Mesodermal cell (in vitro differentiated cells): ENCODE results near the gene NKTR.

ENCODE experiments used
- H3K27ac ChIP-seq: 2 replicates; pipeline ENCODE4 v1.7.0; 2013; ENCODE audit warnings: mild to moderate bottlenecking, low read depth, low read length, moderate library complexity; ENCODE audit not compliant: severe bottlenecking
- H3K36me3 ChIP-seq: 2 replicates; pipeline ENCODE4 v1.7.1; 2013; ENCODE audit warnings: mild to moderate bottlenecking, low read length, moderate library complexity; ENCODE audit not compliant: control insufficient read depth, insufficient read depth
- H3K4me1 ChIP-seq: one replicate; pipeline ENCODE4 v1.7.1; 2013; ENCODE audit warnings: mild to moderate bottlenecking, low read length; ENCODE audit not compliant: insufficient read depth, control insufficient read depth, poor library complexity, severe bottlenecking
- H3K4me3 ChIP-seq: 2 replicates; pipeline ENCODE4 v1.7.0; 2013; ENCODE audit warnings: low read length, control low read depth, mild to moderate bottlenecking; ENCODE audit not compliant: insufficient read depth, poor library complexity, severe bottlenecking; ENCODE audit errors: extremely low read depth
- H3K9me3 ChIP-seq: 2 replicates; pipeline ENCODE4 v1.7.1; 2013; ENCODE audit warnings: mild to moderate bottlenecking, low read length, moderate library complexity; ENCODE audit not compliant: control insufficient read depth
- WGBS, 2 experiments: methylation state at CpG; one replicate each; pipeline ENCODE4 v1.1.5; 2013; ENCODE audit warnings: missing lambda C conversion rate in 2 of 2; ENCODE audit not compliant: insufficient coverage in 2 of 2; 5-methylcytosine and 5-hydroxymethylcytosine counted together

The NKTR gene

DNA sequence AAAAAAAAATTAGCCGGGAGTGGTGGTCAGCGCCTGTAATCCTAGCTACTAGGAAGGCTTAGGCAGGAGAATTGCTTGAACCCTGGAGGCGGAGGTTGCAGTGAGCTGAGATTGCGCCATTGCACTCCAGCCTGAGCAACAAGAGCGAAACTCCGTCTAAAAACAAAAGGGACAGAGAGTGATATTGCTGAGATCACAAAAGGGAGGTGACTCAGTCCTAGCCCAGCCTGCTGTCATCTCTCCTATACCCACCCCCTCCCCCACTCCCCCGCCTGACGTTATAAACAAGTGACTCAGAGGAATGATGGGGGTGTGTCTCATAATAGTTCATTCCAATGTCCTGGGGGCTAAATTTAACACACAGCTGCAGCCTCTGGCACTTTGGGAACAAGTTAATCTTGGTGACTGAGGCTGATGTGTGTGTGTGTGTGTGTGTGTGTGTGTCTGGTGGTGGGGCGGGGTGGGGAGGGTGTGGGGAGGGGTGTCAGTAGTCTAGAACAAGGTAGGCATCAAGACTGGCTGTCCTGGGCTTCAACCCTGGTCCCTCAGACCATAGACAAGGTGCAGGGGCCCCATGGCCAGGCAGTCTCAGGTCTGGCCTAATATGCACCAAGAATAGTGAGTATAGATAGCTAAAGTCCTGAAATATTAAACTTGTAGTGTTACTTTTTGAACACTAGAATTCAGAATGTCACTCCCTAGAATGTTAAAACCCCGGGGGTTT lies 83.6 kb downstream of the NKTR start:
- Histone ChIP-seq H3K36me3 (no peaks in the 10 kb centered on the region), H3K9me3 (no peaks in the 10 kb centered on the region), H3K27ac (peak overlapping the region; percentile 29), H3K4me1 (peaks cover 13% of the 10 kb centered on the region), H3K4me3 (no peak overlapping the region)
- WGBS, 2 experiments: 95 to 100% methylated on average over 1 to 3 of the region's 10 CpGs

- Histone ChIP-seq H3K4me3 (no peak overlapping the region), H3K27ac (peak overlapping the region; percentile 29)
- WGBS, 2 experiments: 89 to 91% methylated on average over 6 of the region's 7 CpGs
Observed at GRCh38 chr3:42684632-42685362, 84.3 kb downstream of the NKTR start.

DNA sequence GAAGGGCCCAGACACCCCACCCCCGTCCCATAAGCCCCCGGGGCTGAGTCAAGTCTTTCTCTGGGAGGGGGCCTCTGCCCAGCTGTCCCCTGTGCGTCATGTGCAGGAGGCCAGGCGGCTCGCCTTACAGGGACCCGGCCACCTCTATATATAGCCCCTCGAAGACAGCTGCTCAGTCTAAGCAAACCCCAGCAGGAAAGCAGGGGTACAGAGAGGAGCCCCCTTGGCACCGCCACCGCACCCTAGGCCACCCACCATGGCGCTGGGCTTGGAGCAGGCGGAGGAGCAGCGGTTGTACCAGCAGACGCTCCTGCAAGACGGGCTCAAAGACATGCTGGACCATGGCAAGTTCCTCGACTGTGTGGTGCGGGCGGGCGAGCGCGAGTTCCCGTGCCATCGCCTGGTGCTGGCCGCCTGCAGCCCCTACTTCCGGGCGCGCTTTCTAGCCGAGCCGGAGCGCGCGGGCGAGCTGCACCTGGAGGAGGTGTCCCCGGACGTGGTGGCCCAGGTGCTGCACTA lies 84.9 kb downstream of the NKTR start, which contains the start of gene KLHL40:
Gene KLHL40 (plus strand): TSS at position 175 of the 519 bp plus-strand sequence. CDS start 82 bp downstream, at position 257.
- Histone ChIP-seq H3K27ac (peak within 1 kb of the TSS; percentile 29), H3K4me3 (no peak within 1 kb of the TSS), H3K9me3 (no peaks in the 10 kb centered on the region), H3K4me1 (peaks cover 13% of the 10 kb centered on the region), H3K36me3 (no peaks in the 10 kb centered on the region)
- 91 to 92% methylated on average over 30 to 34 of the region's 34 CpGs for WGBS, 2 experiments

More at GRCh38 chr3:42684632-42685362, 84.3 kb downstream of the NKTR start:
- Histone ChIP-seq H3K4me1 (peaks cover 13% of the 10 kb centered on the region), H3K36me3 (no peaks in the 10 kb centered on the region), H3K9me3 (no peaks in the 10 kb centered on the region)

DNA sequence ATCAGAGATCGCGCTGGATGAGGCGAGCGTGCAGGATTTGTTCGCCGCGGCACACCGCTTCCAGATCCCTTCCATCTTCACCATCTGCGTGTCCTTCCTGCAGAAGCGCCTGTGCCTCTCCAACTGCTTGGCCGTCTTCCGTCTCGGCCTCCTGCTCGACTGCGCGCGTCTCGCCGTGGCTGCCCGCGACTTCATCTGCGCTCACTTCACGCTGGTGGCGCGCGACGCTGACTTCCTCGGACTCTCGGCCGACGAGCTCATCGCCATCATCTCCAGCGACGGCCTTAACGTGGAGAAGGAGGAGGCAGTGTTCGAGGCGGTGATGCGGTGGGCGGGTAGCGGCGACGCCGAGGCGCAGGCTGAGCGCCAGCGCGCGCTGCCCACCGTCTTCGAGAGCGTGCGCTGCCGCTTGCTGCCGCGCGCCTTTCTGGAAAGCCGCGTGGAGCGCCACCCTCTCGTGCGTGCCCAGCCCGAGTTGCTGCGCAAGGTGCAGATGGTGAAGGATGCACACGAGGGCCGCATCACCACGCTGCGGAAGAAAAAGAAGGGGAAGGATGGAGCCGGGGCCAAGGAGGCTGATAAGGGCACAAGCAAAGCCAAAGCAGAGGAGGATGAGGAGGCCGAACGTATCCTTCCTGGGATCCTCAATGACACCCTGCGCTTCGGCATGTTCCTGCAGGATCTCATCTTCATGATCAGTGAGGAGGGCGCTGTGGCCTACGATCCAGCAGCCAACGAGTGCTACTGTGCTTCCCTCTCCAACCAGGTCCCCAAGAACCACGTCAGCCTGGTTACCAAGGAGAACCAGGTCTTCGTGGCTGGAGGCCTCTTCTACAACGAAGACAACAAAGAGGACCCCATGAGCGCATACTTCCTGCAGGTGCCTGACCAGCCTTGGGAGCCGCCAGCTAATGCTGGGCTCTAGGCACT lies 85.7 kb downstream of the NKTR start:
- no peaks in the 10 kb centered on the region for H3K9me3 ChIP-seq
- H3K36me3 ChIP-seq: no peaks in the 10 kb centered on the region
- peaks cover 13% of the 10 kb centered on the region for H3K4me1 ChIP-seq
- H3K4me3 ChIP-seq: no peak overlapping the region
- no peak overlapping the region for H3K27ac ChIP-seq
- WGBS, 2 experiments: 82 to 90% methylated on average over 78 to 79 of the region's 80 CpGs

GRCh38 chr3:42686832-42687650 lies 86.6 kb downstream of the NKTR start:
- H3K4me3 ChIP-seq: no peak overlapping the region
- peaks cover 13% of the 10 kb centered on the region for H3K4me1 ChIP-seq
- 91 to 92% methylated on average over 7 of the region's 7 CpGs for WGBS, 2 experiments
- H3K36me3 ChIP-seq: no peaks in the 10 kb centered on the region
- no peaks in the 10 kb centered on the region for H3K9me3 ChIP-seq
- no peak overlapping the region for H3K27ac ChIP-seq

DNA sequence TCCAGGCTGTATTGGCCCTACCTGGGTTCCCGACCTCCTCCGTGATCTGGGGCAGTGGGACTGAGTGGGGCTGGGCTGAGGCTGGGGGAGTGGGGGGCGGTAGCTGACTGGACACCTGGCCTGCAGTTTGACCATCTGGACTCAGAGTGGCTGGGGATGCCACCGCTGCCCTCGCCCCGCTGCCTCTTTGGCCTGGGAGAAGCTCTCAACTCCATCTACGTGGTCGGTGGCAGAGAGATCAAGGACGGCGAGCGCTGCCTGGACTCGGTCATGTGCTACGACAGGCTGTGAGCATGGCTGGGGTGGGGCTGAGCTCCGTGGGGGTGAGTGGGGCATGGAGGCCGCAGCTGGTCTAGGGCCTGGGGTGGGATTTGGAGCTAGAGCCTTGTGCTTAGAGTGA lies 87.5 kb downstream of the NKTR start:
- Histone ChIP-seq H3K9me3 (no peaks in the 10 kb centered on the region), H3K36me3 (no peaks in the 10 kb centered on the region), H3K4me3 (no peak overlapping the region), H3K27ac (no peak overlapping the region), H3K4me1 (peaks cover 13% of the 10 kb centered on the region)
- WGBS, 2 experiments: 91 to 94% methylated on average over 7 to 15 of the region's 15 CpGs

DNA sequence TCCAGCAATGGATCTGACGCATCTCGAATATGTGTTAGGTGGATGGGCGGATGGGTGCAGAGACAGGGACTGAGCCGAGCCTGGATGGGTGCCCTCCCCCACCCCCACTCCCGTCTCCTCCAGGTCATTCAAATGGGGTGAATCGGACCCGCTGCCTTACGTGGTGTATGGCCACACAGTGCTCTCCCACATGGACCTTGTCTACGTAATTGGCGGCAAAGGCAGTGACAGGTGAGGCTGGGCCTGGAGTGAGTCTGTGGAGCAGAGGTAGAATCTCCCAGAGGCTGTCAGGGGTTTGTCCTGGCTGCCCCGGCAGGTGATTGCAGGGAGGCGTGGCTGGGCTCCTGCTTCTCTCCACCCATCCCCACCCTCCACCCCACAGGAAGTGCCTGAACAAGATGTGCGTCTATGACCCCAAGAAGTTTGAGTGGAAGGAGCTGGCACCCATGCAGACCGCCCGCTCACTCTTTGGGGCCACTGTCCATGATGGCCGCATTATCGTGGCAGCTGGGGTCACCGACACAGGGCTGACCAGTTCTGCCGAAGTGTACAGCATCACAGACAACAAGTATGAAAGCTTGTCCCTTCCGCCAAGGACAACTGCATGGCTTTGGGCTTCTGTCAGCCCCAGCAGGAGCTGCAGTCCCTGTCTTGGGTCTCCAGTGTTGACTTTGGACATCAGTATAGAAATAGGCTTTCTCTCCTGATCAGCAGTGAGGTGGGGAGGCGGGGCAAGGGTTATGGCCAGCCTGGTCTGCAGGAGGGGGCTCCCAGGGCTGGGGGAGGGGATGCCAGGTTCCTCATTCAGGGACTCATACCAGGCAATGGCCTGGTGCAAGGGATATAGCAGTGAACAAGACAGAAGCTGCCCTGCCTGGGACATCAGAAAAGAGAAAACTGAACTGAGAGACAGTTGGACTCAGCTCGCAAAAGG lies 88.3 kb downstream of the NKTR start:
- H3K36me3 ChIP-seq: no peaks in the 10 kb centered on the region
- H3K27ac ChIP-seq: no peak overlapping the region
- H3K4me3 ChIP-seq: no peak overlapping the region
- H3K9me3 ChIP-seq: no peaks in the 10 kb centered on the region
- peaks cover 7% of the 10 kb centered on the region for H3K4me1 ChIP-seq
- WGBS, 2 experiments: 95% methylated on average over 16 to 20 of the region's 22 CpGs

DNA sequence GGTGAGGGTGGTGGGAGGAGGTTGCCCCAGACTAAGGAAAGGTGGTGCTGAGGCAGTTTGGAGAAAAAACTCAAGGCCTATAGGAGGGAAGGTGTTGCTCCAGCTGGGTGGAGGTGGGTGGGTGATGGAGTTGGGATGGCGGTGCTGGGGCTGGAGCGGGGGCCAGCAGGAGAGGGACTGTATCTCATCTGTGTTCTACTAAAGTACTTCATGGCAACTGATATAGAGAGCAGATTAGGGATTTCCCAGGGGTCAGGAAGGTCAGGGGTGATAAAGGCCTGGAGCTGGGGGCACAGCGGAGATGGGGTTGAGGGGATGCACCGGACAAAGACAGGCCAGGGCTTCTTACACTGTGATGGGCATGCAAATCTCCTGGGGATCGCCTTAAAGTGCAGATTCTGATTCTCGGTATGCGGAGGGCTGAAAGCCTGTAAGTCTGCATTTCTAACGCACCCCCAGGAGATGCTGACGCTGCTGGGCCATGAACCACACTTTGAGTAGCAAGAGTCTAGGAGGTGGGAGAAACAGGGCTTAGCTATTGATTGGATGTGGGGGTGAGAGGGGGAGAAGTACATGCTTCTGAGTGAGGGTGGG lies 89.0 kb downstream of the NKTR start:
- H3K4me1 ChIP-seq: peaks cover 2% of the 10 kb centered on the region
- H3K9me3 ChIP-seq: no peaks in the 10 kb centered on the region
- WGBS, 2 experiments: 65 to 75% methylated on average over 9 of the region's 9 CpGs
- H3K4me3 ChIP-seq: no peak overlapping the region
- H3K27ac ChIP-seq: no peak overlapping the region
- H3K36me3 ChIP-seq: no peaks in the 10 kb centered on the region

DNA sequence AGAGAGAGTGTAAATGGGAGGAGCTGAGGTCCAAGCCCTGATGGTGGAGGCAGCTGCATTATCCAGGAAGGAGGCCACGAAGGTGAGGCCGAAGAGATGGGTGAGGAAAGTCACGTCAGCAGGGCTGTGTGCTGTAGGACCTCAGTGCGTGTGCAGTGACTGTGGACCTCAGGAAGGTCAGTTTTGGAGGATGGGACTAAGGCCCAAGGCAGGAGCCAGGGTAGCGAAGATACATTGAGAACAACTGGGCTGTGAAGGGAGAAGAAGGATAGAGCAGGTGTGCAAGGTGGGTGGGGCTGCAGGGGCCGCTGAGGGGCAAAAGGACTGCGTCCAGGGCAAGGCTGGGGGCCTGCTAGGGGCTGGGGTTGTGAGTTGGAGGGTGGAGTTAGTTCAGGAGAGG lies 89.7 kb downstream of the NKTR start:
- no peaks in the 10 kb centered on the region for H3K4me1 ChIP-seq
- no peaks in the 10 kb centered on the region for H3K9me3 ChIP-seq
- 91 to 92% methylated on average over 6 to 7 of the region's 7 CpGs for WGBS, 2 experiments
- no peak overlapping the region for H3K4me3 ChIP-seq
- H3K36me3 ChIP-seq: no peaks in the 10 kb centered on the region
- no peak overlapping the region for H3K27ac ChIP-seq
